Thyroid gland (tissue), 4 donors: ENCODE results near the gene JAKMIP1. TPM values are rescaled to one million over a fixed set of nuclear protein-coding genes. Genes with fewer than 3 reads are reported as not detected.

Experiments used
- DNase-seq, 2 donors: peaks; one replicate each; pipeline ENCODE4 v3.0.0-alpha.2; 2019
- H3K27ac ChIP-seq, 3 donors: fragments of 200-600 bp; sonication (generic); 1 replicate in 2 of 3; 2 replicates in 1 of 3; pipeline ENCODE4 v1.5.1; 2016 to 2019; ENCODE audit warnings: mild to moderate bottlenecking in 1 of 3, moderate library complexity in 1 of 3
- H3K27me3 ChIP-seq: fragments of 200-600 bp; sonication (generic); one replicate; pipeline ENCODE4 v1.5.1; 2019
- H3K36me3 ChIP-seq, 2 donors: fragments of 200-600 bp; sonication (generic); one replicate each; pipeline ENCODE4 v1.5.1; 2016 to 2019
- H3K4me1 ChIP-seq, 2 donors: fragments of 200-600 bp; sonication (generic); one replicate each; pipeline ENCODE4 v1.5.1; 2017 to 2019
- H3K4me3 ChIP-seq, 3 donors: fragments of 200-600 bp; sonication (generic); replicated peaks in 1 of 3; 1 replicate in 2 of 3; 2 replicates in 1 of 3; pipeline ENCODE4 v1.5.1; 2016; ENCODE audit warnings: mild to moderate bottlenecking in 1 of 3
- H3K9me3 ChIP-seq: fragments of 200-600 bp; sonication (generic); one replicate; pipeline ENCODE4 v1.5.1; 2017
- CTCF ChIP-seq, 6 experiments: fragments of 200-600 bp in 3 of 6; fragments of 450-650 bp in 3 of 6; sonication (generic) in 3 of 6; IDR thresholded peaks; one replicate each; pipeline ENCODE4 v1.5.1; 2016 to 2019; ENCODE audit warnings: antibody characterized with exemption in 6 of 6, mild to moderate bottlenecking in 2 of 6, inconsistent platforms in 1 of 6, moderate library complexity in 1 of 6
- POLR2A ChIP-seq, 2 donors: fragments of 450-650 bp; IDR thresholded peaks; one replicate each; pipeline ENCODE4 v1.6.1; 2017; ENCODE audit warnings: antibody characterized with exemption in 2 of 2, mild to moderate bottlenecking in 2 of 2, moderate library complexity in 1 of 2
- WGBS, 2 donors: methylation state at CpG; one replicate each; pipeline ENCODE4 v1.1.5; 2017; 5-methylcytosine and 5-hydroxymethylcytosine counted together
- intact Hi-C: fragments of 100-400 bp; cut with DNase I; formaldehyde crosslinking; loops from one replicate; pipeline ENCODE4 v1.15.1; 2023
- total RNA-seq, 4 donors: library from RNA; depleted of rRNA; stranded (reverse); fragments of >200 nt; gene quantifications; one replicate each; pipeline ENCODE4 v1.2.3, GENCODE V29; 2016

JAKMIP1 gene
- total RNA-seq, 4 donors from 2014 or later, result 0.67 to 1.9 (median 1.1) TPM

GRCh38 chr4:6119507-6120020, 80.8 kb downstream of the JAKMIP1 start:
- Histone ChIP-seq H3K36me3 (no peaks in the 10 kb centered on the region), H3K4me3 (no peak overlapping the region), H3K27me3 (no peaks in the 10 kb centered on the region), H3K9me3 (no peaks in the 10 kb centered on the region), H3K27ac (no peak overlapping the region), H3K4me1 (no peaks in the 10 kb centered on the region)
- TF ChIP-seq POLR2A (IDR thresholded peaks at IDR 0.05) (no peak), CTCF (IDR thresholded peaks at IDR 0.05) (no peak)
- DNase-seq, result no peak
- 58 to 63% methylated on average over 5 of the region's 5 CpGs for WGBS, 2 donors
- intact Hi-C loops, result no loop called here

- TF ChIP-seq POLR2A (IDR thresholded peaks at IDR 0.05) (no peak), CTCF (IDR thresholded peaks at IDR 0.05) (no peak)
- no peak for DNase-seq
- no peaks in the 10 kb centered on the region for H3K9me3 ChIP-seq
- intact Hi-C loops, result no loop called here
- no peak overlapping the region for H3K4me3 ChIP-seq
- no peaks in the 10 kb centered on the region for H3K27me3 ChIP-seq
- 92 to 94% methylated on average over 7 of the region's 7 CpGs for WGBS, 2 donors
- no peaks in the 10 kb centered on the region for H3K4me1 ChIP-seq
- H3K36me3 ChIP-seq, result no peaks in the 10 kb centered on the region
- no peak overlapping the region for H3K27ac ChIP-seq
Measured at GRCh38 chr4:6118201-6118600, 82.1 kb downstream of the JAKMIP1 start.

GRCh38 chr4:6116696-6117285, 83.6 kb downstream of the JAKMIP1 start:
- intact Hi-C loops, result no loop called here
- DNase-seq, result peak; percentile 65 to 68
- Histone ChIP-seq H3K36me3 (no peaks in the 10 kb centered on the region), H3K4me1 (no peaks in the 10 kb centered on the region), H3K9me3 (no peaks in the 10 kb centered on the region), H3K27ac (no peak overlapping the region), H3K4me3 (no peak overlapping the region), H3K27me3 (no peaks in the 10 kb centered on the region)
- WGBS, 2 donors, result 28 to 35% methylated on average over 15 of the region's 15 CpGs
- no peak for TF ChIP-seq POLR2A (IDR thresholded peaks at IDR 0.05)
- TF ChIP-seq CTCF (IDR thresholded peaks at IDR 0.05), result no peak

GRCh38 chr4:6115746-6116586, 84.4 kb downstream of the JAKMIP1 start:
- intact Hi-C loops, result no loop called here
- no peak for DNase-seq
- Histone ChIP-seq H3K36me3 (no peaks in the 10 kb centered on the region), H3K4me3 (no peak overlapping the region), H3K4me1 (no peaks in the 10 kb centered on the region), H3K27me3 (no peaks in the 10 kb centered on the region), H3K9me3 (no peaks in the 10 kb centered on the region), H3K27ac (no peak overlapping the region)
- 82 to 86% methylated on average over 10 to 23 of the region's 23 CpGs for WGBS, 2 donors
- TF ChIP-seq POLR2A (IDR thresholded peaks at IDR 0.05), result no peak
- no peak for TF ChIP-seq CTCF (IDR thresholded peaks at IDR 0.05)

- 61 to 66% methylated on average over 5 of the region's 5 CpGs for WGBS, 2 donors
Measured at GRCh38 chr4:6115342-6115741, 85.0 kb downstream of the JAKMIP1 start.

More at GRCh38 chr4:6115342-6115741, 85.0 kb downstream of the JAKMIP1 start:
- intact Hi-C loops, result no loop called here
- Histone ChIP-seq H3K4me1 (no peaks in the 10 kb centered on the region), H3K36me3 (no peaks in the 10 kb centered on the region), H3K9me3 (no peaks in the 10 kb centered on the region), H3K27me3 (no peaks in the 10 kb centered on the region), H3K27ac (no peak overlapping the region), H3K4me3 (no peak overlapping the region)
- no peak for DNase-seq
- TF ChIP-seq CTCF (IDR thresholded peaks at IDR 0.05), result no peak
- no peak for TF ChIP-seq POLR2A (IDR thresholded peaks at IDR 0.05)
